GM12873 (cell line): ENCODE measurements around the gene KANK3.
A peak's percentile ranks its signal among the peaks of the same experiment; 100 is the strongest.

Experiments used
- CTCF ChIP-seq: IDR thresholded peaks from 2 replicates; pipeline ENCODE4 v1.5.1; 2012; ENCODE audit warnings: low read depth, mild to moderate bottlenecking, moderate library complexity, low read length, control low read depth; ENCODE audit not compliant: insufficient read depth; ENCODE audit errors: missing control alignments

Gene KANK3

GRCh38 chr19:8337728-8338127 is 5.3 kb downstream of the KANK3 start:
- TF ChIP-seq CTCF: no peak

- no peak for TF ChIP-seq CTCF
Observed at GRCh38 chr19:8336660-8337059, 6.4 kb downstream of the KANK3 start.

- TF ChIP-seq CTCF: no peak
Observed at GRCh38 chr19:8336072-8336569, 6.9 kb downstream of the KANK3 start.

- TF ChIP-seq CTCF: peak; percentile 37
Observed at GRCh38 chr19:8335343-8336071, 7.6 kb downstream of the KANK3 start.

GRCh38 chr19:8334458-8335342 is 8.4 kb downstream of the KANK3 start:
- TF ChIP-seq CTCF: no peak

GRCh38 chr19:8333767-8334457 is 9.2 kb downstream of the KANK3 start:
- no peak for TF ChIP-seq CTCF
